GM19452 (cell line): Measurements from ENCODE around the gene TUBA4A.
"Not testable (repeated sequence)": the region's sequence is repeated elsewhere in the genome, so short reads cannot be mapped to it uniquely, and the experiment has no call there.

Source experiments
- ATAC-seq: cut with Tn5 transposase; IDR thresholded peaks from one replicate; pipeline ENCODE4 v1.9.1; 2021; ENCODE audit not compliant: unreplicated experiment

The TUBA4A gene

DNA sequence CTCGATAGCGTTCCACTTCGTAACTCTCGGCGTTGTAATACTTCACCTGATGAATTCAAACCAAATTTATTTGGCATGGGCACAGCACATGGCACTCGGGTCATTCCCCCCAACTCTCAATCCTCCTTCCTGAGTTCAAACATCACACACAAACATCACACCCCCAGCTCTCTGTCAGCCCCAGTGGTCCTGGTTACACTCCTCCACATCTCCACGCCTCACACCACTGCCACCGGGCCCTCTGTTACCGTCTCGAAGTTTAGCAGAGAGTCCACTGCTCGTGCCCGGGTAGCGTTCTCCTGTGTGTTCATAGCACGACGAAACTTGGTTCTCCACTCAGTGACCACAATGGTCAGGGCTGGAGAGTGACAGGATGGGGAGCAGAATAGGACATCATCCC, 39.6 kb downstream of the TUBA4A start:
- no peak for ATAC-seq

DNA sequence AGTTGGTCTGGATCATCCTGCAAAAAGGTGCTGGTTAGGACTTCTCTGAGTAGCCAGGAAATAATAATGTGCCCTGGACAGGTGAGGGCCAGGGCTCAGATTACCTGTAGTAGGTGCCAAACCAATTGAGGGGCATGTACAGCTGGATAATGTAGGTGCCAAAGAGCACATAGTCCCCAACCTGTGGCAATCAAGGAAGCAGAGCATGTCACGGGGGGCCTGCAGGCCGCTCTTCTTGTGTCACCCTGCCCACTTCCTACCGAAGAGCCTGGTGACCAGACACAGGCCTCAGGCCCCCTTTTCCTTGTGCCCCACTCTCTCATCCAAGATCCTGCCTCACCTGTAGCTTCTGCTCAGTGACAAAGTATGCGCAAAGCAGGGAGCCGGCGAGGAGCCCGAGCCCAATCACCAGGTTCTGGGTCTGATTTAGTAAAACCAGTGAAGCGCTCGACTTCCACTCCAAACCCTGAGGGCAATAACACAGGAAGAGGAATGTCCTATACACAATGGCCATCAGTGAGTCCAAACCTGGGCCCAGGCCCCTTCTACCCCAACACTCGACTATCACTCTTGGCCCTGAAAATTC, 40.1 kb downstream of the TUBA4A start:
- no peak for ATAC-seq

DNA sequence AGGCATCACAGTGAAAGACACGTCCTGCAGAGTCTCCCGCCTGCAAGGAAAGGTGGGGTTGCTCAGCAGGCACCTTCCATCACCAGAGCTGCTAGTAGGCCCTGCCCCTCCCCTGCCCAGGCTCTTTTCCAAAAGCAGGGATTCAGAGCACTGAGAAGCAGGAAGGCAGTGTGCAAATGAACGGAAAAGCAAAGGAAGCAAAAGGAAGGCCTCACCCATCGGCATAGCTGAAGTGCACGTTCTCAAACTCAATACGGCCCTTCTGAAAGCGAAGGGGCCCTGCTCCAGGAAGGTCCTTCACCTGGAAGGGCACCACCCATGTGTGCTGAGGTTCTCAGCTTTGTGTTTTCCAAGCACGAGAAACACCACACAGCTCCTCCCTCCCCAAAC, 40.7 kb downstream of the TUBA4A start:
- no peak for ATAC-seq

DNA sequence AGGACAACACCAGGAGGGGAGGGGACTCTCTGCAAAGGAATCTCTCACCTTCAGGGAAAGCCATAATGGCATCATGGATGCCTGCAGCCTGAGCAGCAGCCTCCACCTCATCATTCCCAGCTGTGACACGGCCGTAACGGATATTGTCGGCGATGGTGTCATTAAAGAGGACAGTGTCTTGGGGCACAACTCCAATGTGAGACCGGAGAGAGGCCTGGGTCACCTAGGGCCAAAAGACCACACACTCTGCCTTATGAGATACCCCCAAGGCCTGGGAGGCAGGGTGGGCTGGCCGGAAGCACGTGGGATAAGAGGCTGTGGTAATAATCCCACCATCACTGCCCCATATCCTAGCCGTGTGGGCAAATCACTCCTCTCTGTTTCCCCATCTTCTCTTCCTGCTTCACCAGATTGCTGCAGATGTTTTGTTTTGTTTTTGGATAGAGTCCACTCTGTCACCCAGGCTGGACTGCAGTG, 42.8 kb downstream of the TUBA4A start:
- ATAC-seq, result no peak

DNA sequence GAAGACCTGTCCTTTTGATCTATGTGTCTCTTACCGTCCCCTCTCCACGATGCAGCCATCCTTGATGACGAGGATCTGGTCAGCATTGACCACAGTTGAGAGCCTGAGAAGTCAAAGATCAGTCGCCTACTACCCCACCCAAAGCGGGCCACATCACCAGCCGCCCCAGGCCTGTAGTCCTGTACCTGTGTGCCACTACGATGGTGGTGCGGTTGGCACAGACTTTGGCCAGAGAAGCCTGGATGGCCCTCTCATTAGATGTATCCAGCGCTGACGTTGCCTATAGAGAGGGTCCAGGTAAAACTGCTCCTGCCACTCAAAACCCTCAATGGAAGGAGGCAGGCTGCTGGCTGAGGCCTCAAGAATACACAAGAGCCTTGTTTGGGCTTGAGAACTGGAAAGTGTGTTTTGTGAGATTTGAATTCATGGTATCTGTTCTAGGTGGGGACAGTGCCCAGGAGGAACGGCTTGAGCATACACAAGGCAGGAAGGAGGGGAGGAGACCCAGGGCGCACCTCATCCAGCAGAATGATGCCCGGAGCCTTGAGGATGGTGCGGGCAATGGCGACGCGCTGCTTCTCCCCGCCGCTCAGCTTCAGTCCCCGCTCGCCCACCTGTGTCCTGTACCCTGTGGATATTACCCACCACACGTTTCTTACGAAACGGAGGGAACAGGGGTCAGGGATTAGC, 43.4 kb downstream of the TUBA4A start:
- ATAC-seq, result no peak

DNA sequence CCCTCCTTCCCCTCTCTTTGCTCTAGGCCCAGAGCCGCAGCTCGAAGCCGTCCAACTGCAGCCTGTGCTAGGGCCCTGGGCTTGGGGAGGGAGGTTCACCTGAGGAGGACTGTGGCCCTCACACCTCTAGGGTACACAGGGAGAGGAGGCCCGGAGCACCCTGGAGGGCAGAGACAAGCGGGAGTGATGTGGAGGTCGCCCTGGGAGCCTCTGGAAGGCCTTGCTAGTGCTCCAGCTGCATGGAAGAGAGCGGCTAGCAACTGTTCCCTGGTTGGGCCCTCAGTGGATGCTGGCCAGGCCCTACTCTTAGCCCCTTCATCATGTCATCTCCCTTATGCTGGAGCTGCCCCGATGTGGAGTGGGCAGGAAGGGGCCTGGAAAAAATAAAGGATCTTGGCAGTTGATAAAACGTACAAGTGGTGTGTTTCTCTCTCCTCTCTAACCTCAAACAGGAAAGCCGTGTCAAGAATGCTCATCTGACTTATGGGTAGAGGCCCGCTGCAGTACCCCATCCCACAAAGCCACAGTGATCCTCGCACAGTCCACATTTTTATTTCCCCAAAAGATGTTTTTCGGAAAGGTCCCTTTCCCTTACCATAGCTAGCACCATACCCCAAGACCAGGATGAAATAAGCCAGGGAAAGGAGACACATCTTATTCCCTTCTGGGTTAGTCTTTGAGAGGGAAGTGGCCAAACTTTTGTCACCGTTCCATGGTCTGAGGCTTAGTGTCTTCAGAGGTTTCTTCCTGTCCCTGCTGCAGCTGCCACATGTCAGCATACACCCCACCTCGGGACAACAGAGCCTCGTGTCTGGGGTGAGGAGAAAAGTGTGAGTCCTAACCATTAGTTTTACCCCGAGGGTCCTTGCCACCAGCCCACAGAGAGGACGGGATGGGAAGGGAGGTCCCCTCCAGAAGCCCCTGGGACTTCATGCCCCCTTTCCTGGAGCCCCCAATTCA, 44.2 kb downstream of the TUBA4A start:
- no peak for ATAC-seq

DNA sequence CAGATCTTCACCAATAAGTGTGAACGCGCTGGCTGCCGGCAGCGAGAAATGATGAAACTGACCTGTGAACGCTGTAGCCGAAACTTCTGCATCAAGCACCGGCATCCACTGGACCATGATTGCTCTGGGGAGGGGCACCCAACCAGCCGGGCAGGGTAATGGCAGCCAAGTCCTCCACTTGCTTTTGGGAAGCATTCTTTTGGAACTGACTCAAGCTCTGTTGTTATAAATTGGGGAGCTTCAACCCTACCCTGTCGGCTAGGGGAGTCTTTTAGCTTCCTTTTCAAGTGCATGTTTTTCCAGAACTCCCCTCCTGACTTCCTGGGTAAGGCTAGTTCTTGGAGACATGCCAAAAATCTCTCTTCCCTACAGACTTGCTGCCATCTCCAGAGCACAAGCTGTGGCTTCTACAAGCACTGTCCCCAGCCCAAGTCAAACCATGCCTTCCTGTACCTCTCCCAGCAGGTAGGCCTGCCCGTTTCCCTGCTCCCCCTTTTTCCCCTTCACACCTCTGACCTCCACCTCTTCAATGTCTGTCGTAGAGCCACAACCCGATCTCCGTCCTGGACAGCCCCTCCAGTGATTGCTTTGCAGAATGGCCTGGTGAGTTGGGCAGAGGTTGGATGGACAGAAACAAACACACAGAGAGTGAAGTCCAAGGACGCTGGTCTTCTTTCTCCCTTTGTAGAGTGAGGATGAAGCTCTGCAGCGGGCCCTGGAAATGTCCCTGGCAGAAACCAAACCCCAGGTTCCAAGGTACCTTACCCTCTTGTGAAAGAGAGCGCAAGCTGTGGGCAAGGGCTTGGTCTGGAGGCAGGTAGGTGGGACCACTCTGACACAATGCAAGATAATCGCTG, 45.6 kb downstream of the TUBA4A start:
- ATAC-seq, result no peak

DNA sequence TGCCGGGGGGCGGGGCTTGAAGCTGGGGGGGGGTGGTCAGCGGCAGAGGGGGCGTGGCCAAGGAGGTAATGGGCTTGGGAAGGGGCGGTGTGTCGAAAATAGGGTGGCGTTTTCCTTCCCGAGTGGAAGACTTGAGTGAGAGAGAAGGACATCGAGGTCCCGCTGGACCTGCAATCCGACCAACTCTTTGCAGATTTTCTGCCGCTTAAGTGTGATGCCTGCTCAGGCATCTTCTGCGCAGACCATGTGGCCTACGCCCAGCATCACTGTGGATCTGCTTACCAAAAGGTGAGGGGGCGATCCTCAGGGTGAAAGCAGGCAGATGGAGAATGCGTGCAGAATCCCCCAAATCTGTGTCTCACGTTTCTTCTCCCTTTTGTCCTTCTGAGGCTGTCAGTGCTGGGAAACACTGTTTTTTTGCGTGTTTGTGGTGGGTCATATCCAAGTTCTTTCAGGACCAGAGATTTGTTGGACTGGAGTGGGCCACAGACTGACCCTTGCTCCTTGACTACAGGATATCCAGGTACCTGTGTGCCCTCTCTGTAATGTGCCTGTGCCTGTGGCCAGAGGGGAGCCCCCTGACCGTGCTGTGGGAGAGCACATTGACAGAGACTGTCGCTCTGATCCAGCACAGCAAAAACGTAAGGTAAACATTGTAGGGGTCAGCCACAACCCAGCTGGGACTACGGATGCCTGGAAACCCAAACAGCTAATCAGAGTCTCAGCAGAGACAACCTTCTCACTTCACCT, 46.4 kb downstream of the TUBA4A start:
- no peak for ATAC-seq

DNA sequence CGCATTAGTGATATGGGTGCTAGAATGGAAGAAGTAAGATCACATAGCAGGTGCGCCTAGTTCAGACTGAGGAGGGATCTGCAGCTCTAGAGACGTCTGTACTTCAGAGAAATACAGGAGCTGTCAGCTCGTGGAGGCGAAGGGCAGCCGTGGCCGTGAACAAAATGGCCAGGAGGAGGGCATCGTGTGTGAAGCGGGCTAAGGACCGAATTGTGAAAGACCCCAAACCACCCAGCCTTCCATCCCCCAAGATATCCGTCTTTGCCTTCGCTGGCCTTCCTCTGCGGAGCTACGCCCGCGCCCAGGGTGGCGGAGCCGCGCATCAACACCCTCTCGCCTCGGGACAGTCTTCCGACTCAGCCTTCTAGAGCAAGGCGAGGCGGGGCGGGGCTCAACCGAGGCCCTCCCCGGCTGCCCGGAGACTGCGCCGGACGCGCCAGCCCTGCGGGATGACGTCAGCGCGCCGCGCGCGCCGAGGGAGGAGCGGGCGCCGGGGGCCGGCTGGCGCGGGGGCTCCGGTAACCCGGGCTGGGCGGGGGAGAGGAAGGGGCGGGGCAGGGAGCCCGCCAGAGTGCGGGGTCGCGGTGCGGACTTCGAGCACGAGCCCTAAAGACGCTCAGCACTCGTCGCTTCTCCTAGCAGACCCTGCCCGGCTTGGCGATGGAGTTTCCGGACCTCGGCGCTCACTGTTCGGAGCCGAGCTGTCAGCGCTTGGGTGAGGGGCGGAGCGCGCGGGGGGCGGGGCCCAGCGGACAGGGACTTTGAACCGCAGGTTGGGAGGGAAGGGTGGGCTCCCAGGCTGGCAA, 47.2 kb downstream of the TUBA4A start, which contains the start of gene ZFAND2B:
ZFAND2B (plus strand) TSS at position 455 of the 806 bp plus-strand sequence; CDS start at position 661, 206 bp downstream.
- peak; percentile 98 for ATAC-seq

DNA sequence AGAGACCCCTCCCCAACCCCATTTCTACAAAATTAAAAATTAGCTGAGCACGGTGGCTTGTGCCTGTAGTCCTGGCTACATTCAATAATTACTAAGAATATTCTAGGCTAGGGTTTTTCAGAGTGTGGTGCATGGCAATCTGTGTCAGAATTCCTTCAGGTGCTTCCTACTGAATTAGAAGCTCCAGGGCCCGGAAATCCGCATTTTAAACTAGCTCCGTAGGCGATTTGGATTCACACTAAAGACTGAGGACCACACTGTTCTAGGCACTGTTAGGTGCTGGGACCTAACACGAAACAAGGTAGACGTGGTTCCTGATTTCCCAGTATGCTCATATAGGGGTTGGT, 47.8 kb downstream of the TUBA4A start:
- no peak for ATAC-seq

DNA sequence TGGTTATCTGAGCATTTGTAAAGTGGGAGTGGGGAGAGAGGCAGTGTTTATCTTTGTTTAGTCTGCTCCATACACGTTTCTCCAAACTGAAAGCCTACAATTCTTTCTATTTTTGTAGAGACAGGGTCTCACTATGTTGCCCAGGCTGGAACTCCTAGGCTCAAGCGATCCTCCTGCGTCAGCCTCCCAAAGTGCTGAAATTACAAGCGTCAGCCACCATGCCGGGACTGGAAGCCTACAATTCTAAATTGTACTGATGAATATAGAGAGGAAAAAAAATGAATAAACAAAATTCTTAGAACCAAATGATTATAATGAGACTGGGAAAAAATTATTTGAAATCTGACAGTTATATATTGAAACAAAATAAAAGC, 48.6 kb downstream of the TUBA4A start:
- ATAC-seq, result no peak

DNA sequence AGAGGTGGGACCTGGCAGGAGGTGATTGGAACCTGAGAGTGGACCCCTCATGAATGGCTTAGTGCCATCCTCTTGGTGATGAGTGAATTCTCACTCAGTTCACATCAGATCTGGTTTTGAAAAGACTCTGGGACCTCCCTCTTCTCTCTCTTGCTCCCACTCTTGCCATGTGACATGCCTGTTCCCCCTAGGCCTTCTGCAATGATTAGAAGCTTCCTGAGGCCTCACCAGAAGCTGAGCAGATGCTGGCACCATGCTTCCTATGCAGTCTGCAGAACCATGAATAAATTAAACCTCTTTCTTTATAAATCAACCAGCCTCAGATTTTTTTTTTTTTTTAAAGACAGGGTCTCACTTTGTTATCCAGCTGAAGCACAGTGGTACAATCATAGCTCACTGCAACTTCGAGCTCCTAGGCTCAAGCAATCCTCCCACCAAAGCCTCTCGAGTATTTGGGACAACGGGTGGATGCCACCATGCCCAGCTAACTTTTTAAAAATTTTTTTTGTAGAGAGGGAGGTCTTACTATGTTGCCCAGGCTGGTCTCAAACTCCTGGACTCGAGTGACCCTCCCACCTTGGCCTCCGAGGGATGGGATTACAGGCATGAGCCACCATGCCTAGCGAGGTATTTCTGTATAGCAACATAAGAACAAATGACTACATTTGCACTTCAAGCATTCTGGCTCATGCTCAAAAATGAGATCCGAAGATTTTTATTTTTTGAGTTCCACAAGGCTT, 49.1 kb downstream of the TUBA4A start:
- no peak for ATAC-seq

DNA sequence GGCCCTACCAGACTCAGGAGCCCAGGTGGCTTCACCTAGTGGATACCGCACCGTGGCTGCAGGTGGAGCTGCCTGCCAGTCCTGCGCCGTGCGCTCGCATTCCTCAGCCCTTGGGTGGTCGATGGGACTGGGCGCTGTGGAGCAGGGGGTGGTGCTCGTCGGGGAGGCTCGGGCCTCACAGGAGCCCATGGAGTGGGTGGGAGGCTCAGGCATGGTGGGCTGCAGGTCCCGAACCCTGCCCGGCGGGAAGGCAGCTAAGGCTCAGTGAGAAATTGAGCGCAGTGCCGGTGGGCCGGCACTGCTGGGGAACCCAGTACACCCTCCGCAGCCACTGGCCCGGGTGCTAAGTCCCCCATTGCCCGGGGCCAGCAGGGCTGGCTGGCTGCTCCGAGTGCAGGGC, 52.4 kb downstream of the TUBA4A start:
- not testable (repeated sequence) for ATAC-seq

DNA sequence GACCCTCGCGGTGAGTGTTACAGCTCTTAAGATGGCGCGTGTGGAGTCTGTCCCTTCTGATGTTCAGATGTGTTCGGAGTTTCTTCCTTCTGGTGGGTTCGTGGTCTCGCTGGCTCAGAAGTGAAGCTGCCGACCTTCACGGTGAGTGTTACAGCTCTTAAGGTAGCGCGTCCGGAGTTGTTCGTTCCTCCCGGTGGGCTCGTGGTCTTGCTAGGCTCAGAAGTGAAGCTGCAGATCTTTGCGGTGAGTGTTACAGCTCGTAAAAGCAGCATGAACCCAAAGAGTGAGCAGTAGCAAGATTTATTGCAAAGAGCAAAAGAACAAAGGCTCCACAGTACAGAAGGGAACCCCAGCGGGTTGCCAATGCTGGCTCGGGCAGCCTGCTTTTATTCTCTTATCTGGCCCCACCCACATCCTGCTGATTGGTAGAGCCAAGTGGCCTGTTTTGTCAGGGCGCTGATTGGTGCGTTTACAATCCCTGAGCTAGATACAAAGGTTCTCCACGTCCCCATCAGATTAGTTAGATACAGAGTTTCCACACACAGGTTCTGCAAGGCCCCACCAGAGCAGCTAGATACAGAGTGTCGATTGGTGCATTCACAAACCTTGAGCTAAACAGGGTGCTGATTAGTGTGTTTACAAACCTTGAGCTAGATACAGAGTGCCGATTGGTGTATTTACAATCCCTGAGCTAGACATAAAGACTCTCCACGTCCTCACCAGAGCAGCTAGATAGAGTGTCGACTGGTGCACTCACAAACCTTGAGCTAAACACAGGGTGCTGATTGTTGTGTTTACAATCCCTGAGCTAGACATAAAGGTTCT, 53.0 kb downstream of the TUBA4A start:
- not testable (repeated sequence) for ATAC-seq
